CD4-positive, alpha-beta T cell treated with Interleukin-4 for 4 hours (primary cell): ENCODE data around the gene ETNK2.
"Not testable (repeated sequence)": the region's sequence is repeated elsewhere in the genome, so short reads cannot be mapped to it uniquely, and the experiment has no call there.

ENCODE experiments used
- DNase-seq: peaks from one replicate; pipeline ENCODE4 v3.0.0-alpha.2; 2020

The ETNK2 gene

GRCh38 chr1:204124639-204125038 lies 27.2 kb downstream of the ETNK2 start:
- no peak for DNase-seq

GRCh38 chr1:204123376-204123775 lies 28.5 kb downstream of the ETNK2 start:
- DNase-seq = no peak

- DNase-seq = no peak
Observed at GRCh38 chr1:204121840-204122555, 29.8 kb downstream of the ETNK2 start.

GRCh38 chr1:204116539-204116938 lies 35.3 kb downstream of the ETNK2 start:
- DNase-seq = no peak

GRCh38 chr1:204115116-204115515 lies 36.7 kb downstream of the ETNK2 start:
- DNase-seq = no peak

- DNase-seq = no peak
Observed at GRCh38 chr1:204114606-204115005, 37.2 kb downstream of the ETNK2 start.

- DNase-seq = no peak
Observed at GRCh38 chr1:204113896-204114295, 37.9 kb downstream of the ETNK2 start.

- DNase-seq = no peak
Observed at GRCh38 chr1:204112876-204113730, 38.7 kb downstream of the ETNK2 start.

GRCh38 chr1:204110894-204111633 lies 40.8 kb downstream of the ETNK2 start:
- no peak for DNase-seq

GRCh38 chr1:204108312-204109141 lies 43.3 kb downstream of the ETNK2 start:
- no peak for DNase-seq

- no peak for DNase-seq
Observed at GRCh38 chr1:204107892-204108291, 44.0 kb downstream of the ETNK2 start.

GRCh38 chr1:204106825-204107224 lies 45.0 kb downstream of the ETNK2 start:
- no peak for DNase-seq

- DNase-seq = no peak
Observed at GRCh38 chr1:204105131-204105515, 46.7 kb downstream of the ETNK2 start.

GRCh38 chr1:204104331-204105130 lies 47.3 kb downstream of the ETNK2 start:
- DNase-seq = peak; percentile 56

- DNase-seq = no peak
Observed at GRCh38 chr1:204103431-204103741, 48.5 kb downstream of the ETNK2 start.

GRCh38 chr1:204102739-204103430 lies 49.0 kb downstream of the ETNK2 start:
- DNase-seq = no peak

GRCh38 chr1:204102029-204102611 lies 49.7 kb downstream of the ETNK2 start:
- DNase-seq = peak; percentile 31

- not testable (repeated sequence) for DNase-seq
Observed at GRCh38 chr1:204099754-204100153, 52.1 kb downstream of the ETNK2 start.

GRCh38 chr1:204098683-204099082 lies 53.2 kb downstream of the ETNK2 start:
- DNase-seq = no peak

GRCh38 chr1:204096931-204097330 lies 54.9 kb downstream of the ETNK2 start:
- DNase-seq = no peak
